Spleen (tissue), 11 donors: ENCODE data around the gene PDE4D. TPM values are rescaled to one million over a fixed set of nuclear protein-coding genes. Genes with fewer than 3 reads are reported as not detected.
"Not testable (repeated sequence)": the region's sequence is repeated elsewhere in the genome, so short reads cannot be mapped to it uniquely, and the experiment has no call there.

ENCODE experiments used
- DNase-seq: peaks from one replicate; pipeline ENCODE4 v3.0.0-alpha.2; 2020
- H3K27ac ChIP-seq, 8 donors: fragments of 200-600 bp; sonication (generic) in 7 of 8; 1 replicate in 4 of 8; 2 replicates in 4 of 8; pipeline versions ENCODE4 v1.5.0 to v1.8.0; 2016 to 2021; ENCODE audit warnings: inconsistent platforms in 4 of 8, mild to moderate bottlenecking in 4 of 8, moderate library complexity in 1 of 8
- H3K27me3 ChIP-seq, 7 donors: fragments of 200-600 bp; sonication (generic) in 6 of 7; replicated peaks in 1 of 7; 1 replicate in 4 of 7; 2 replicates in 3 of 7; pipeline versions ENCODE4 v1.5.0 to v1.8.0; 2016 to 2021; ENCODE audit warnings: inconsistent platforms in 3 of 7, mild to moderate bottlenecking in 1 of 7
- H3K36me3 ChIP-seq, 6 donors: fragments of 200-600 bp; sonication (generic) in 5 of 6; 1 replicate in 4 of 6; 2 replicates in 2 of 6; pipeline versions ENCODE4 v1.5.0 to v1.8.0; 2016 to 2021; ENCODE audit warnings: inconsistent platforms in 2 of 6
- H3K4me1 ChIP-seq, 6 donors: fragments of 200-600 bp; sonication (generic) in 5 of 6; 1 replicate in 3 of 6; 2 replicates in 3 of 6; pipeline versions ENCODE4 v1.5.0 to v1.8.0; 2016 to 2021; ENCODE audit warnings: inconsistent platforms in 3 of 6
- H3K4me3 ChIP-seq, 8 donors: fragments of 200-600 bp; sonication (generic) in 7 of 8; 1 replicate in 4 of 8; 2 replicates in 4 of 8; pipeline versions ENCODE4 v1.5.0 to v1.8.0; 2016 to 2021; ENCODE audit warnings: inconsistent platforms in 4 of 8, mild to moderate bottlenecking in 4 of 8, moderate library complexity in 2 of 8
- H3K9me3 ChIP-seq, 8 donors: fragments of 200-600 bp; sonication (generic) in 7 of 8; 1 replicate in 4 of 8; 2 replicates in 4 of 8; pipeline versions ENCODE4 v1.5.0 to v1.8.0; 2016 to 2021; ENCODE audit warnings: inconsistent platforms in 4 of 8
- CTCF ChIP-seq, 11 experiments: fragments of 200-600 bp in 7 of 11; fragments of 450-650 bp in 4 of 11; sonication (generic) in 4 of 11; IDR thresholded peaks in 8 of 11; conservative IDR thresholded peaks in 3 of 11; 1 replicate in 7 of 11; 2 replicates in 4 of 11; pipeline versions ENCODE4 v1.4.0 to v1.8.0; 2016 to 2021; ENCODE audit warnings: antibody characterized with exemption in 11 of 11, inconsistent platforms in 4 of 11, mild to moderate bottlenecking in 1 of 11
- POLR2A ChIP-seq, 3 donors: fragments of 450-650 bp; IDR thresholded peaks; one replicate each; pipeline ENCODE4 v1.5.1; 2017; ENCODE audit warnings: antibody characterized with exemption in 3 of 3, mild to moderate bottlenecking in 1 of 3
- POLR2AphosphoS5 ChIP-seq, 3 donors: sonication (generic); formaldehyde crosslinking; IDR thresholded peaks; one replicate each; pipeline ENCODE4 v1.5.1; 2017; ENCODE audit warnings: antibody characterized with exemption in 3 of 3
- WGBS, 5 donors: extraction: QIAGEN DNeasy Blood & Tissue Kit in 3 of 5; methylation state at CpG; one replicate each; pipeline versions ENCODE4 v1.1.5 to v1.1.7; 2013 to 2018; 5-methylcytosine and 5-hydroxymethylcytosine counted together
- intact Hi-C: fragments of 100-400 bp; cut with DNase I; formaldehyde crosslinking; loops from one replicate; pipeline ENCODE4 v1.15.0; 2023; ENCODE audit warnings: low total_unique reads
- polyA plus RNA-seq, 3 donors: library from polyadenylated mRNA; stranded (reverse); fragments of 200-250 nt; gene quantifications; one replicate each; pipeline ENCODE4 v1.2.1, GENCODE V29; 2013
- total RNA-seq, 7 donors: library from RNA; depleted of rRNA in 3 of 7; stranded (reverse); fragments of >200 nt in 3 of 7; fragmentation: NEBNext Ultra II Directional in 4 of 7; extraction: Animal tissue kit (Norgen Biotek cat#: 25700) in 4 of 7; gene quantifications; one replicate each; pipeline versions ENCODE4 v1.1.0 to v1.2.1, GENCODE V29; 2016 to 2021
- donor health status: healthy with polysubstance abuse.
- donor health status: DM: no; HTN: no; CAD: no; lungs with moderate emphysema.
- donor health status: DM: no; HTN: no; CAD: no.
- donor health status: Bipolar disorder and iron deficiency.
- donor health status: healthy.
- donor health status: DM: no; HTN: no; CAD: no.
- donor health status: DM: yes; HTN: yes; CAD: no.

Gene PDE4D
- total and polyA plus RNA-seq, 10 donors: 0.88 to 51.8 (median 18.2) TPM

GRCh38 chr5:59412428-59412827 lies 481.1 kb downstream of the PDE4D start:
- WGBS, 5 donors: 48 to 98% (median 88%) methylated on average over 2 of the region's 2 CpGs
- intact Hi-C loops: no loop called here
- TF ChIP-seq POLR2AphosphoS5 (IDR thresholded peaks at IDR 0.05): no peak
- TF ChIP-seq POLR2A (IDR thresholded peaks at IDR 0.05): no peak
- TF ChIP-seq CTCF (IDR thresholded peaks at IDR 0.05 in 8 of 11, conservative IDR thresholded peaks at IDR 0.05 in 3 of 11): no peak
- peaks cover 0 to 18% (median 12%) of the 10 kb centered on the region in 8 donors for H3K9me3 ChIP-seq
- no peaks in the 10 kb centered on the region for H3K27me3 ChIP-seq
- H3K27ac ChIP-seq: no peak overlapping the region
- no peaks in the 10 kb centered on the region for H3K4me1 ChIP-seq
- no peaks in the 10 kb centered on the region for H3K36me3 ChIP-seq
- no peak for DNase-seq
- H3K4me3 ChIP-seq: no peak overlapping the region

- intact Hi-C loops, DNase-seq, H3K36me3 ChIP-seq, H3K4me1 ChIP-seq, H3K27me3 ChIP-seq, H3K4me3 ChIP-seq, H3K27ac ChIP-seq: not testable (repeated sequence)
- WGBS, 5 donors: 91 to 98% (median 92%) methylated on average over 3 of the region's 3 CpGs
- H3K9me3 ChIP-seq: peaks cover 0 to 30% (median 16%) of the 10 kb centered on the region in 8 donors
Observed at GRCh38 chr5:59408997-59409396, 484.5 kb downstream of the PDE4D start.

GRCh38 chr5:59407967-59408366 lies 485.6 kb downstream of the PDE4D start:
- Histone ChIP-seq H3K4me3 (no peak overlapping the region), H3K4me1 (no peaks in the 10 kb centered on the region), H3K27ac (no peak overlapping the region), H3K9me3 (peaks cover 0 to 34% (median 17%) of the 10 kb centered on the region in 8 donors), H3K36me3 (no peaks in the 10 kb centered on the region), H3K27me3 (no peaks in the 10 kb centered on the region)
- intact Hi-C loops: no loop called here
- TF ChIP-seq POLR2A (IDR thresholded peaks at IDR 0.05) (no peak), POLR2AphosphoS5 (IDR thresholded peaks at IDR 0.05) (no peak), CTCF (IDR thresholded peaks at IDR 0.05 in 8 of 11, conservative IDR thresholded peaks at IDR 0.05 in 3 of 11) (no peak)
- DNase-seq: no peak
- 87 to 100% (median 97%) methylated on average over 1 of the region's 1 CpG for WGBS, 5 donors

- Histone ChIP-seq H3K9me3 (peaks cover 0 to 9% (median 3%) of the 10 kb centered on the region in 8 donors), H3K27ac (no peak overlapping the region), H3K4me3 (no peak overlapping the region), H3K27me3 (no peaks in the 10 kb centered on the region), H3K36me3 (no peaks in the 10 kb centered on the region), H3K4me1 (no peaks in the 10 kb centered on the region)
- 38 to 93% (median 43%) methylated on average over 2 of the region's 2 CpGs for WGBS, 5 donors
- DNase-seq: no peak
- TF ChIP-seq POLR2A (IDR thresholded peaks at IDR 0.05) (no peak), POLR2AphosphoS5 (IDR thresholded peaks at IDR 0.05) (no peak), CTCF (IDR thresholded peaks at IDR 0.05 in 8 of 11, conservative IDR thresholded peaks at IDR 0.05 in 3 of 11) (no peak)
- intact Hi-C loops: no loop called here
Observed at GRCh38 chr5:59401637-59402036, 491.9 kb downstream of the PDE4D start.

- intact Hi-C loops: loop anchor here (5.0 kb wide), 2 partner anchors 277 to 407 kb away; no protein-coding TSS in a partner anchor
- H3K4me1 ChIP-seq, H3K4me3 ChIP-seq, H3K27ac ChIP-seq, H3K9me3 ChIP-seq, DNase-seq, H3K27me3 ChIP-seq, H3K36me3 ChIP-seq: not testable (repeated sequence)
- WGBS, 5 donors: 65 to 94% (median 73%) methylated on average over 1 to 13 of the region's 15 CpGs; no CpG with 5 or more reads in 1 of the 5 donors
Observed at GRCh38 chr5:59394956-59395355, 498.6 kb downstream of the PDE4D start.
